HEK293 (cell line): ENCODE results near the gene MYH1.
"Not testable (repeated sequence)": the region's sequence is repeated elsewhere in the genome, so short reads cannot be mapped to it uniquely, and the experiment has no call there.

Source experiments
- CTCF ChIP-seq: fragments of 450-650 bp; formaldehyde crosslinking; IDR thresholded peaks from 2 replicates; pipeline ENCODE4 v1.5.1; 2016; ENCODE audit warnings: missing biosample characterization, missing genetic modification characterization
- ZBTB7A ChIP-seq: fragments of 450-650 bp; formaldehyde crosslinking; IDR thresholded peaks from 2 replicates; pipeline ENCODE4 v1.5.1; 2016; ENCODE audit warnings: low read depth, missing biosample characterization, missing genetic modification characterization

GRCh38 chr17:10541179-10541578, 22.8 kb upstream of the MYH1 start:
- TF ChIP-seq ZBTB7A (tag by site-specific recombination); CTCF: not testable (repeated sequence)
